Measurements from ENCODE around the gene TFF1.

GRCh38 chr21:42413500-42413899 is 47.2 kb upstream of the TFF1 start:
- no peak for TF ChIP-seq CTCF (conservative IDR thresholded peaks at IDR 0.05; ENCODE audit: low read depth, low read length)
- no peak for TF ChIP-seq EZH2 (IDR thresholded peaks at IDR 0.05; ENCODE audit: low read length, unreplicated experiment)

Data from PC-3 (cell line).